ENCODE results near the gene EHD4.

- TF ChIP-seq CTCF (IDR thresholded peaks at IDR 0.05) (no peak), POLR2A (IDR thresholded peaks at IDR 0.05) (no peak), EP300 (IDR thresholded peaks at IDR 0.05) (no peak)
These were observed 26.6 kb downstream of the EHD4 start for GRCh38 chr15:41945731-41946130.

Measured in gastroesophageal sphincter (tissue), 3 donors.